Midbrain (tissue), 1 donor: ENCODE results near the gene TTC5.
"Not testable (repeated sequence)": the region's sequence is repeated elsewhere in the genome, so short reads cannot be mapped to it uniquely, and the experiment has no call there.

Experiments used
- DNase-seq: peaks from one replicate; lab custom pipeline; 2025; lab: John Stamatoyannopoulos, UW

The TTC5 gene

DNA sequence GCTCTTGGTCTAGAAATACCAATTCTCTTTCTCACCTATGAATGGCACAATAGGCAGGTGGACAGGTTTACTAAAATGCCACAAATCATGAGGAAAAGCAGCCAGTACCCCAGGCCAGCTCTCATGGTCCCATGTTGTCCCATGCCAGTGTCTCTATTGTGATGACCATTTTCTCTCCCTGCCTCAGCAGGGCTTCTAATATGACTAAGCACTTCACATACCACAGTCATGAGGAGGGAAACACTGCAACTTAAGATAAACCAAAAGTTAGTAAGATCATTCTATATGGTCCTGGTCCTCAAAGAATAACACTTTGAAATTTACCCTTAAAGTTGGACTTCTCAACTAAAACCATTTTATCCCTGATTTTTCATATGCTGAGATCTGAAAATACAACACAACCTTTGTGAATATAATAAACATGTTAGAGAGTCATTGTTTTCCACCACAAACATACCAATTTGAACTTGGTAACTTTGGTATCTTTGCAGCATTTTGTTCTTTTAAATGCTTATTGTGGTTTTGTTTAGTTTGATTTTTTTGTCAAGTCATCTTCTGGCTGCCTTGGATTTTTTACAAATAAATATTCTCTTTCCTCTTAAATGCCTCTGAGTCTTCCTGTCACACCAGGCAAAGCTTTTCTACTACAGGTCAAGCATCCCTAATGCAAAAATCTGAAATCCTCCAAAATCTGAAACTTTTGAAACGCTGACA is 3.6 kb downstream of the TTC5 start:
- no peak for DNase-seq

DNA sequence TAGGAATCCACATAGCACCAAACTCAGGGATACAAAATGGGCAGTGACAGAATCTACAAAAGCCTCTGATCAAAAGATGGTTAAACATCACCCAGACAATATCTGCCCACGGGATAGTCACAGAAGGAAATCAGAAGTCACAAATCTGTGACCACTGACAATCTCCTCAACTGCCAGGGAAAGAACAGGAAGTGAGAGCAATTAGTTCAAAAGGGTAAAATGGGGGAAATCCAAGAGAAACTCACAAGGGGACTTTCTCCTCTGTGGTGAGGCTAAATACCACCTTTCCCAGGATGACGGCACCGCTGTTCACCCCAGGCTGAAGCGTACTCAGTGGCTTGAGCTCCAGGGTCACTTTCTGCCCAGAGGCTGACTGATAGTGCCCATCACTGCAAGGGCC is 10.7 kb downstream of the TTC5 start:
- no peak for DNase-seq

DNA sequence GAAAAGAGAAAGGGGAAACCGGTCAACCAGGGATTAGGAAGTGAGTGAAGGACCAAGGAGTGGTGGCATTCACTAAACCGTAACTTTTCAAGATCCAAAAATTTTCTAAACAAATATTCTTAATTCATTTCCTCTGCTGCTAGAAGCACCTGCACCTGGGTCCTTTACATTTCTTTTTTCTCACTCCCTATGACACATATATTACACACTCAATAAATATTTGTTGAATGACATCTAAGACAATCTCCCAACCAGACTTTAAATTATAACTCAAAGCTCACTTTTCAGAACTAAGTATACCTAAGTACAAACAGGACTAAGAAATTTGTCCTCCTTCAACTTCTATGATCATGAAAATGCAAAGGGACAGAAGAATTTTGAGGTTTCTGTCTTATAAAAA is 11.1 kb downstream of the TTC5 start:
- DNase-seq: no peak

DNA sequence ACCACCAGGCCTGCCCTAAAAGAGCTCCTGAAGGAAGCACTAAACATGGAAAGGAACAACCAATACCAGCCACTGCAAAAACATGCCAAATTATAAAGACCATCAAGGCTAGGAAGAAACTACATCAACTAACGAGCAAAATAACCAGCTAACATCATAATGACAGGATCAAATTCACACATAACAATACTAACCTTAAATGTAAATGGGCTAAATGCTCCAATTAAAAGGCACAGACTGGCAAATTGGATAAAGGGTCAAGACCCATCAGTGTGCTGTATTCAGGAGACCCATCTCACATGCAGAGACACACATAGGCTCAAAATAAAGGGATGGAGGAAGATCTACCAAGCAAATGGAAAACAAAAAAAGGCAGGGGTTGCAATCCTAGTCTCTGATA is 23.8 kb downstream of the TTC5 start:
- DNase-seq: not testable (repeated sequence)

DNA sequence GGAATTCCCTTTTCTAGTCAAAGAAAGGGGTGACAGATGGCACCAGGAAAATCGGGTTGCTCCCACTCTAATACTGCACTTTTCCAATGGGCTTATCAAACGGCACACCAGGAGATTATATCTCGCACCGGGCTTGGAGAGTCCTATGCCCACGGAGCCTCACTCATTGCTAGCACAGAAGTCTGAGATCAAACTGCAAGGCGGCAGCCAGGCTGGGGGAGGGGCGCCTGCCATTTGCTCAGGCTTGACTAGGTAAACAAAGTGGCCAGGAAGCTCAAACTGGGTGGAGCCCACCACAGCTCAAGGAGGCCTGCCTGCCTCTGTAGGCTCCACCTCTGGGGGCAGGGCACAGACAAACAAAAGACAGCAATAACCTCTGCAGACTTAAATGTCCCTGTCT is 25.5 kb downstream of the TTC5 start:
- DNase-seq: not testable (repeated sequence)

DNA sequence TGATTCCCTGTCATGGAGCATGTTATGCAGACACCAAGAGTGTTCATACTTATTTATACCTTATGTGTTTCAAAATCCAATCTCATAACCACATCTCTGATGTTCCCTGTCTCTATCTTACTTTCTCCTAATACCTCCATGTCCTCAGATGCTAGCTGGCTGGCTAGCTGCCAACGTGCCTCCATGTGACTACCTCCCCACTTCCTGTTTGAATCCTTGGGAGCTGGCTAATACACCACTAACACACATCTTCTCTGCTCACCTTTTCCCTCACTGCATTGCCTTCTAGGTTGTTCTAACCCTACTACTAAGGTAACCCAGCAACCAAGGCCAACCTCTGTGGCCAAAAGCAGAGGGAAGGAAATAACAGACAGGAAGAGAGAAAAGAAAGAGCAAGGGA is 27.3 kb downstream of the TTC5 start:
- DNase-seq: no peak

DNA sequence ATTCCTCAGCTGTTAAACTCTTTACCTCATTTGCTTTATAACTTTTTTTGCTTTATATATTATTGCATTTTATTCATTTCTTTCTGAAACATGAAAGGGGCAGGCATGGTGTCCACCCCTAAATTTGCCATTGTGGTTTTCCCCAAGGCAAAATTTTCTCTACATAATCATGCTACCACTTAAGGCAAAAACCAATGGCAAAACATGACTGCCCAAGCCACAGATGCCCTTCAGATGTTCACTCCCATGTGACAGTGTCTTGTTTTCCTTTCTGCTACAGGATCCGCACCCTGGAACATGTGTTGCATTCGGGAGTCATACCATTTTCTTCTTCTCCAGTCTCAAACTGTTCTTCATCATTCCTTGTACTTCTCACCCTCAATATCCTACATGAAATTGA is 28.3 kb downstream of the TTC5 start:
- DNase-seq: no peak

DNA sequence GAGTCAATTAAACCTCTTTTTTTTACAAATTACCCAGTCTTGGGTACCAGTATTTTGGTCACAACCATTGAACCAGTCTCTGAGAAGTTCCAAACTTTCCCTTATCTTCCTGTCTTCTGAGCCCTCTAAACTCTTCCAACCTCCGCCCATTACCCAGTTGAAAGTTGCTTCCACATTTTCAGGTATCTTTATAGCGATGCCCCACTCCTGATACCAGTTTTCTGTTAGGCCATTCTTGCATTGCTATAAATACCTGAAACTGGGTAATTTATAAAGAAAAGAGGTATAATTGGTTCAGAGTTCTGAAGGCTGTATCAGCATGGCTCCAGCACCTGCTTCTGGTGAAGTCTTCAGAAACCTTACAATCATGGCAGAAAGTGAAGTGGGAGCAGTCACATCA is 31.7 kb downstream of the TTC5 start:
- DNase-seq: no peak

DNA sequence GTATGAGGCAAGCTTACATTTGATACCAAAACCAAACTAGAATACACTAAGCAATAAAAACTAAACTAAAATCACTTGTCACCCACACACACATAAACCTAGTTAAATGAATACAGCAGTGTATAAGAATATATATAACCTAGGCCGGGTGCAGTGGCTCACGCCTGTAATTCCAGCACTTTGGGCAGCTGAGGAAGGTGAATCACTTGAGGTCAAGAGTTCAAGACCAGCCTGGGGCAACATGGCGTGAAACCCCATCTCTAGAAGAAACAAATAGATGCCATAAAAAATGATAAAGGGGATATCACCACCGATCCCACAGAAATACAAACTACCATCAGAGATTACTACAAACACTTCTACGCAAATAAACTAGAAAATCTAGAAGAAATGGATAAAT is 41.4 kb downstream of the TTC5 start:
- not testable (repeated sequence) for DNase-seq

DNA sequence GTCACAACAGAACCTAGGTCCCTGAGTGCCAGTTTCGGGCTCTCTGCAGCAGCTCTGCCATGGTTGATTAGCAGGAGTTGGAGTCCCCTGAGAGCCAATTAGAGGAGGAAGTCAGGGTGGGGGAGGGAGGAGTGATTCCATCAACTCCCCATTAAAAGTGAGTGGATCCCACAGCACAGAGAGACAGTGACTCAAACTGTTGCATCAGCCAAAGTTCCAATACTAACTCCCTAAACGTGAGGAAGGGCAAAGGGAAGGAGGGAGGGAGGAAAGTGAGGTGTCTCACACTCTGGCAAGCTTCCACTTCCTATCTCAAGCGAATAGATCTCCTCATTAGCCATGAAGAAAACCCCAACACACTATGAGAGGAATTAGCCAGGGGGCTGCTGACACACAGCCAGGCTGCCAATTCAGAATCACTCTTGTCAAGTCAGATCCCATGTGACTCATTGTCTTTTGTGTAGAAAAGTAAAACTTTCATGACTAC is 43.1 kb downstream of the TTC5 start:
- DNase-seq: no peak

DNA sequence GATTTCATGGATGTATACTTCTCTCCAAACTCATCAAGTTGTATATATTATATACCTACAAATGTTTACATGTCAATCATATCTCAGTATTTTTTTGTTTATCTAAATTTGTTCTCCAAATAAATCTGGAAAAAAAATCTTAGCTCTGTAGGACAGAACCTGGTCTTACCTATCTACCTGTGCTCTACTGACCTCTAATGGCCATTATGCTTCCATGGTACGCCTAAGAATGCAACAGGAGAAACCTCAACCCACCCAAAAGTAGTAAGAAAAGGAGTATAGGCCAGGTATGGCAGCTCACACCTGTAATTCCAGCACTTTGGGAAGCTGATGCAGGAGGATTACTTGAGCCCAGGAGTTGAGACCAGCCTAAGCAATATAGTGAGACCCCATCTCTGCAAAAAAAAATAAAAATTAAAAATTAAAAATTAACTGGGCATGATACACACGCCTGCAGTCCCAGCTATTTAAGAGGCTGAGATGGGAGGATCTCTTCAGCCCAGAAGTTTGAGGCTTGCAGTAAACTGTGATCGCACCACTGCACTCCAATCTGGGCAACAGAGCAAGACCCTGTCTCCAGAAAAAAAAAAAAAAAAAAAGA is 58.0 kb downstream of the TTC5 start:
- no peak for DNase-seq
